HG02970 (cell line): Measurements from ENCODE around the gene ARL11.

Experiments used
- ATAC-seq: cut with Tn5 transposase; IDR thresholded peaks from one replicate; pipeline ENCODE4 v1.9.1; 2021; ENCODE audit warnings: mild to moderate bottlenecking, moderate library complexity, moderate number of reproducible peaks; ENCODE audit not compliant: unreplicated experiment, low FRiP score

Gene ARL11

DNA sequence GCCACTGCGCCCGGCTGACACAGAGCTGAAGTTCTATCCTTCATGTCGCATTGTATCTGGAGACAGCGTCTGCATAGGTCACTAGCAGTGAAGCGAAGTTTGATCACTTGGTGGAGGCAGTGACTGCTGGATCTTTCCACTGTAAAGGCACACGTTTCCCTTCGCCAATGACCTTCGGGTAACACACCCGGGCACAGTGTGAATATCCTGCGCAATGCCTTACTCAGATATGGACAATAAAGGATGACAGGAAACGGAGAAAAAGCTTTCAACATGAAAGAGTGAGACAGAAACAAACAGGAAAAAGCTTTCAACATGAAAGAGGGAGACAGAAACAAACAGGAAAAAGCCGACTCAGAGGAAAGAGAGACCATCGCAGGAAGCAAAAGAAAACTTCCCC is 17.1 kb downstream of the ARL11 start:
- ATAC-seq = no peak

DNA sequence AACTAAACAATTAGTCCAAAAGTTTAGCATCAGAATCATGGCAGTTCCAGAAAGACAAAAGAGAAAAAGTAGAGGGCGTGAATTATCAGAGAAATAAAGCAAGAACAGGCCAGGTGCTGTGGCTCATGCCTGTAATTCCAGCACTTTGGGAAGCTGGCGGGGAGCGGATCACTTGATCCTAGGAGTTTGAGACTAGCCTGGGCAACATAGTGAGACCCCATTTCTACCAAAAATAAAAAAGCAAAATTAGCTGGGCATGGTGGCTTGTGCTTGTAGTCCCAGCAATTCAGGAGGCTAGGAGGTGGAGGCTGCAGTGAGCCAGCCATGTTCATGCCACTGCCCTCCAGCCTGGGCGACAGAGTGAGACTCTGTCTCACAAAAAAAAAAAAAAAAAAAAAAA is 18.4 kb downstream of the ARL11 start:
- ATAC-seq = no peak

DNA sequence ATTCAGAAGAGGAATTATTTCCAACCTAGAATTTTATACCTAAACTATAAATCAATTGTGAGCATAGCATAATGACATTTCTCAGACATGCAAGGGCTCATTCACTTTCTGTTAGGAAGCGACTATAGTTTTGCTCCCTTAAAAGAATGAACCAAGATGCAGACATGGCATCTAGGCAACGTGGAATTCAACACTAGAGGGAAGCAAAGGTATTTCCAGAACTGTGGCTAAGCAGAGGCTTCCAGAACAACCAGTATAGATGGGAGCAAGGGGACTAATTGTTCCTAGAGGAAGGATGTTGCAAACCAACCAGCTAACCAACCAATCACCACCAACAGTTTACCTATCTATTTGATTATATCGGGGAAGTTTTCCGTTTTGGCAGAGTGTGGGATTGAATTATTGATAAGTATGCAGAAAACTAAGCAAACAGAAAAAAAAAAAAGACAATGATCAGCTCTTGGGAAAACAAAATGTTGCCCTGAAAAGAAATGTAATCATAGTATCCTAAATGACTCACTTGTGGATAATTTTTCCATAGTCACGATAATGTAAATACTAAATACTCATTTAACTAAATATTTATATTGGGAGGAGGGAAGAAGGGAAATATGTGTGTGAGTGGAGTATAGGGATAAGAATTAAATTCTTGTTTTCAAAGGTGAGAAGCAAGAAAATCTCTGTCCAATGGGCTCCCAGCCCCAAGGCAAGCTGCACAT is 21.1 kb downstream of the ARL11 start:
- ATAC-seq = no peak

DNA sequence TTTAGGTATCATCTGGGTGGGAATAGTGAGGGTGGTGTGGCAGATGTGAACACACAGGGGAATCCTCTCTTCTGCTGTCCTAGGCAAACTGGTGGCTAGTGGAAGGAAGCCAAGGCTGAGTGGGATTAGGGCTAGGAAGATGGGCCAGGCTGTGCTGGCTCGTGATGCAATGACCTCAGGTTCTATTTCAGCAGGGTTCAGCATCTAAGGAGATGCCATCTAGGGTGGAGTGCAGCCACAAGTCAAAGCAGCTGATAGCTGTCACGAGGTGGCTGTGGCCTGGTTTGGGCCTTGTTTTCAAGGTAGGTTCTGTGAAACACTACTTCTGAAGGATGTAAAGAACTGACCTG is 21.6 kb downstream of the ARL11 start:
- no peak for ATAC-seq

DNA sequence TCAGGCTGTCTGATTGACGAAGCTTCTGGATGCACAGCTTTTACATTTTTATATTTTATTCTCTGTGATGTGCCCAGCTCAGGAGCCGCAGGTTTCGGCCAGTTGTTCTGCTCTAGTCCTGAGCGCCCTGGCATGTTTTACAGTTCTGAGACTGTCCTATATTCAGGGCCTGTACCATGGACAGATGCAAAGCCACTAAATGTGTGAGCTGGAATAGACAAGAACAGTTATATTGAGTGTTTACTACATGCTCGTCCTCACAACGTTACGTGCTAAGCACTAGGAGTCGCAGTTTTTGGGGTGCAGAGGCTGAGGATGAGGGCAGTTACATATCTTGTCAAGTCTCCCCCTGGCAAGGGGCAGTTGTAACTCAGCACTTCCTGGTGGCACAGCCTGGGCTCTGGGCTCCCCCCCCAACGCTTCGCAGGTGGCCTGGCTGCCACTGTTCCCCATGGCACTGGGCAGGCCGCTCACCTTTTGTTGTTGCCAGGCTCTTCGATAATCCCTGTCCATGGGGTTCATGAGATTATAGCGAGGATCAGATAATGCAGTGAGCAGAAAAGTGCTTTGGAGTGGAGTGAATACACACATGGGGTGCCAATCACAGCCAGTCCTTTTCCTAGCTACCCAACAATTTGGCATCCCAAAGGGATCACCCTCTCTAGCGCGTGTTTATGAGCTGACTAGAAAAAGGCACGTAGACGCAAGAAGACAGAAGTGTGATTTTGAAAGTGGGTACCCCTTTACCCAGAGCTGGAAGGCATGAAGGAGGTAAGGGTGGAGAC is 23.5 kb downstream of the ARL11 start:
- ATAC-seq = no peak

DNA sequence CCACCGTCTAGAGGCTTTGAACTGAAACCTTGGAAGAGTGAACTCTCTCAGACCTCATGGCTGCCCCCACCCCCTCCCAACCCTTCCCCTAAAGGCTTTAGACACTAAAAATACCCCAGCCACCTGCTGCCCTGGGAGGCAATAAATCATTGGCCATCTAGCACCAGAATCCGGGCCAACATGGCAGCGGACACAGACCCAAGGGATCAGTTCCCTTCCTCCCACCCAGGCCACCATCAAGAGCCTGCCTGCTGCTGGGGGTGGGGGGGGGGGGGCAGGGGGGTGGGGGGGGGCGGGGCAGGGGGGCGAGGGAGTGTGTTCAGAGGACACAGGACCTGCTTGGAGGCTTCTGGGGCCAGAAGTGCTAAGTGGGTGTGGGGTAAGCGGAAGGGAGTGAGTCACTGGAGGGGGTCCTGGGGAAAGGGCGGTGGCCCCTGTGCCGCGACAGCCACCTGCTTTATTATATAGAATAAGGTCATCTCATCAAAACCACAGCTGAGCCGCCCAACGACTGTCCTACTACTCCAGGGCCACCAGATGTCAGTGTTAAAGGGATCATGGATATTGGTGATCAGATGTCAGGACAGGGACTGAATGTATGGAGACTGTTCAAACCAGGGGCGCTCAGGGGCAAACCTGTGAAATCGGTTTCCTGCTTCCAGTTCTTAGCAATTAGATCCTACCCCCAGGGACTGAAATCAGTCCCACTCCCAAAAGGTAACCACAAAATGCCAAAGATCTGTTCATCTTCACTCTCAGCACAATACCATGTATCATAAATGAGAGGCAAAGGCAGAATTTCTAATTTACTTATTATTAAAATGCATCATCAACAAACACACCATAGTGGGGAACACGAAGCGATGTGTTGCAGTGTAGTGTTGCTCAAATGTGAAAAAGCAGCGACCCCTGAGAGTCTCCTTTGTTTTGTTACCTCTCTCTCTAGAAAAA is 24.3 kb downstream of the ARL11 start:
- no peak for ATAC-seq

DNA sequence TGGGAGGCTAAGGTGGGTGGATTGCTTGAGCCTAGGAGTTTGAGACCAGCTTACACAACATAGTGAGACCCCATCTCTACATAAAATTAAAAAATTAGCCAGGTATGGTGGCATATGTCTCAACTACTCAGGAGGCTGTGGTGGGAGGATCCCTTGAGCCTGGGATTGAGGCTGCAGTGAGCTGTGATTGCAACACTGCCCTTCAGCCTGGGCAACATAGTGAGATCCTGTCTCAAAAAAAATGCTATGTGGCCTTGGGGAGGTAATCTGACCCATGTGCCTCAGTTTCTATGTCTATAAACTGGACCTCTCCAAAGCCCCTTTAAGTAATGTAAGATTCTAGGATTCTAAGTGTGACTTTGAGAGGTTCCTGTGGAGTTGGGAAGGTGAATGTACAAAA is 25.2 kb downstream of the ARL11 start:
- ATAC-seq = no peak

DNA sequence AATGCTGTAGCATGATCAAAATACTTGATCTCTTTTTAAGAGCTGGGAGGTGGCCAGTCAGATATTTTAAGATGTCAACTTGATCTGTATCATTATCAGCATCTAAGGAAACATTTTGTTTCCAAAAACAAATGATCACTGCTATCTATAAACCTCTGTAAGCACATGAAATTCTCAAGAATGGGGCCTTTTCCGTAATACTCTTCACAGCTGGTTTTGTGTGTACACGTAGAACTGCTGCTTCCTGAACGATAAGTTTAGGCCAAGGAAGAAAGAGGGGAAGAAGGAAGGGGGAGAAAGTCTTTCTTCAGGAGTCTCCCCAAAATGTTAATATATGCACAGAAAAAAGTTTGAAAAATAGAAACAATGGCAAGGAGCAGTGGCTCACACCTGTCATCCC is 25.7 kb downstream of the ARL11 start:
- no peak for ATAC-seq

DNA sequence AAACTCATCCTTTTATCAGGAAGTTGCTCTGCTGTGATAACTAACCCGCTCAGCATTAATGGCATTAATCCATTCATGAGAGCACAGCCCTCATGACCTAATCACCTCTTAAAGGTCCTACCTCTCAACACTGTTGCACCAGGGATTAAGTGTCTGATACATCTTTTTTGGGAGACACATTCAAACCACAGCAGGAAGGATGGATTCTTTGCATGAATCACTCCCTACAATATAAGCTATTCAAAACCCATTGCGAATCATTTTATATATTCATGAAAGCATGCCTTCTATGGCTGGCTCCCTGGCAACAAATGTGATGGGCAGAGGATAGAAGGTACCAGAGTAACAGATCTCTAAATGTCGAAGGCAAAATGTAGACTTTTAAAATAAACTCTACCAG is 27.6 kb downstream of the ARL11 start:
- ATAC-seq = no peak

DNA sequence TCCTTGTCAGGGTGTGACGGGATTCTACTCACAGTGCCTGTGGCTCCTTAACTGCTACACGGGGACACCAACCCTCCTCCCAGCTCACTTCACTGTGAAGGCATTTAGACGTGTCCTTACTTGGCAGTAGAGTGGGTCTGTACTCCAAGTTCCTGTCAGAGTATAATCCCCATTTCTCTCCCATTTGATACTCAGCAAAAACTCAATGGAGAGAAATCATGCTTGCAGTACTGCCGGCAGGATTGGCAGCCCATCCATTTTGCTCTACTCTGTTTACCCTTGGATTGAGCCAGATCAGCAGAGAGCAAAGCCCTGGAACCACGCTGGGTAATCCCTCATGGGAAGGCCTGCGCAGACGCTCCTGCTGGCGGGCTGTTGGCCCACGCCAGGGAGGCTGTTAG is 28.9 kb downstream of the ARL11 start:
- no peak for ATAC-seq

DNA sequence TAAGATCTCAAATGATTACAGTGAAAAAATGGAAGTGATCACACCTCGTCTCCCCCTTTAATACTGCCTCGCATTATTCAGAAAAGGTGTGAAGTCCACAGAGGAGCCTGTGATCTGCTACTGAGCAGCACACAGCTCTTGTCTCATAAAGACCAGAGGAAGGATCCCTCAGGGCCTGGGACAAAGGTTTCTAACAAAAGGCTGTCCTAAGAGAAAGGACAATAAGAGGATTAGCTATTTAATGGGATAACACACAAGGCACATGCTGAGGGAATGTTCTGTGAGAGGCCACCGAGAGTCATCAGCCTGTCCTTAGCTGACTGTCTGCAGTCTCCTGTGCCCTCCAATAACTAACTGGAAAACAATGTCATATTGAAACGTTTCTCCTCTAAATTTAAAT is 36.3 kb downstream of the ARL11 start:
- no peak for ATAC-seq

DNA sequence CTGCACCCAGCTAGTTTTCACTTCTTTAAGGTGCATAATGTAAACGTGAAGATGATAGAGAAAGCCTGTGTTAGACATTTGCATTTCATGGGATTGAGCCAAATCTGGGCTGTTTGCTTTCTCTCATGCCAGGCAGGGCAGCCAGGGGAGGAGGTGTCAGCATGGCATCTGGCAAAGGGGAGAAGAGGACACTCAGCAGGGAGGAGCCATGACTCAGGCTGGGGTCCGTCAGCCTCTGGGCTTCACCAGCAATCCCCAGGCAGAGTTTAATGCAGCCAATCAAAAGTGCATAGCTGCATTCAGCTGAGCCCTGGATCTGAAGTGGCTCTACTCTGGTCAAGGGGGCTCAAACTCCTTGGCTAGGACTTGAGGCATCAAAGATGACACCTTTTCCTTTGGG is 39.5 kb downstream of the ARL11 start:
- ATAC-seq = no peak

DNA sequence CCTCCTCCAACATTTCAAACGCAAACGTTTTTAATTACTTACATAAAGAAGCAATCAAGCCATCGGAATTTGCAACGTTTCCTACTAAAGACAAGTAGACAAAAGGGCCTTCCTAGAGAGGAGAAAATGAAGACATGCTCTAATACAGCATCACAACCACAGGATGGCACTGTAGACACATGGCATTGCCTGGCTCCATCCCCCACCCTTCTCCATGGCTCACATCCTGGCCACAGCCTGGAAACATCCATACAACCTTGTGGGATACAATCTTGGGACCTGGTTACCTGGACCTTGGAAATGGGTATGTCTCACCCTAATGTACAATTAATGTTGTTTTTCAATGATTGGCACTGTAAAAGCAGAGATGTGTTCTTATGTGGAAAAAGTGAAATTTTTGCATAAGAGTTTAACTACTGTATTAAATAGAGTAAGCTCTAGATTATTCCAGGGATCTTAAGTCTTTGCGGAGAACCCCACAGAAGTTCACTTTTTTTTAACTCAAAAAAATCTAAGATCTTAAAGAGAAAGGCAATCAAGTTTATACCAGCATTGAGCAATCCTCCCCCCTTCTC is 41.5 kb downstream of the ARL11 start:
- ATAC-seq = no peak

DNA sequence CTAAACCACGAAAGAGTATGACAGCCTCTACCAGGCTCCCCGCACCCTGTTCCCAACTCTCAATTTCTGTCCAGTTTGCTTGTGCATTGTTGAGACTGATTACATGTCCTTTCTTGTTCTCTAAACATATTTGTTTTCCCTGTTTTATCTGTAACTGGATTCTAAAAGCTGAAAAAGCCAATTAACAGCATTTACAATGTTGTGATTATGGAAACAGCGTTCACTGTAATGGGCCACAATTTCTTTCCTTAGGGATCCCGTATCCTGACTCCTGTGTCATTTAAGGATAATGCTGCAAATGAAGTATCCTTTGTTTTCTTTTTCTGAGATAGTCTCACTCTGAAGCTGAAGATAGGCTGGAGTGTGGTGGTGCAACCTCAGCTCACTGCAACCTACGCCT is 42.5 kb downstream of the ARL11 start:
- no peak for ATAC-seq

DNA sequence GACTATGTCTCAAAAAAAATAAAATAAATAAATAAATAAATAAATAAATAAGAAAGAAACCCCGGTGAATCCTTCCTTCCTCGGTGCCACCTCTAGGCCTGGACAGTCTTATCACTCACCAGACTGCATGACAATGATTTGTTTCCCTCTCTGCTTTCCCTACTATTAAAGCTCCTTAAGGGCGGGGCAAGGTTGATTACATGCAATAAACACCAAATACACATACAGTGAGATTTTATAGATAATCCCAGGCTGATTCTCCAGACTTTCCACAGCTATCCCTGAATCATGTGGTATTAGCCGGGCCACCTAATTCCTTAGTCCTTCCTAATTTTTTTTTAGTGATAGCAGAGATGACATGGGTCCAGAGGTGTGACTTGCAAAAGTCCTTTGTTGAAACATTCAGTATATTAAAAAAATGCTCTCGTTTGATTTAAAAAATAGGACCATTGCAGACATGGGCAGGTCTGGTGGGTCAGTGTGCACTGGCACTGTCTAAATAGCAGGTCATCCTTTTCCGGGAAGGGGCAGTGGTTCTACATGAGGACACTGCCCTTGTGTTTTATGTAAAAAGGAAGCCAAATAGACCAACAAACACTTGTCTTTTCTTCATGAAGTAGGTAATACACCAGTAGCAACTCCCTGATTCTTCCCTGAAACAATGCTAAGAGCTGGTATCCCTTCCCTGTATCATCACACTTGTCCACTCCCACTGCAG is 48.4 kb downstream of the ARL11 start:
- ATAC-seq = no peak

DNA sequence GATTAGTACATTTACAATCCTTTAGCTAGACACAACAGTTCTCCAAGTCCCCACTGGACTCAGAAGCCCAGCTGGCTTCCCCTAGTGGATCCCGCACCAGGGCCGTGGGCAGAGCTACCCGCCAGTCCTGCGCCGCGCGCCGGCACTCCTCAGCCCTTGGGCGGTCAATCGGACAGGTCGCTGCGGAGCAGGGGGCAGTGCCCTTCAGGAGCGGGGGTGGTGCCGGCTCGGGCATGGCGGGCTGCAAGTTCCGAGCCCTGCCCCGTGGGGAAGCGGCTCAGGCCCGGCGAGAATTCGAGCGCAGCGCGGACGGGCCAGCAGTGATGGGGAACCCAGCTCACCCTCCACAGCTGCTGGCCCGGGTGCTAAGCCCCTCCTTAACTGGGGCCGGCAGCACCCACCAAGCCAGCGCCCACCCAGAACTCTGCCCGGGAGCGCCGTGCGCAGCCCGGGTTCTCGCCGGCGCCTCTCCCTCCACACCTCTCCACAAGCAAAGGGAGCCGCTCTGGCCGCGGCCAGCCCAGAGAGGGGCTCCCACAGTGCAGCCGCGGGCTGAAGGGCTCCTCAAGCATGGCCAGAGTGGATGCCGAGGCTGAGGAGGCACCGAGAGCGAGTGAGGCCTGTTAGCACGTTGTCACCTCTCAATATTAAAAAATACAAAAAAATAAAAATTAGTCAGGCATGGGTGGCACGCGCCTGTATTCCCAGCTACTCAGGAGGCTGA is 50.0 kb downstream of the ARL11 start:
- ATAC-seq = no peak

DNA sequence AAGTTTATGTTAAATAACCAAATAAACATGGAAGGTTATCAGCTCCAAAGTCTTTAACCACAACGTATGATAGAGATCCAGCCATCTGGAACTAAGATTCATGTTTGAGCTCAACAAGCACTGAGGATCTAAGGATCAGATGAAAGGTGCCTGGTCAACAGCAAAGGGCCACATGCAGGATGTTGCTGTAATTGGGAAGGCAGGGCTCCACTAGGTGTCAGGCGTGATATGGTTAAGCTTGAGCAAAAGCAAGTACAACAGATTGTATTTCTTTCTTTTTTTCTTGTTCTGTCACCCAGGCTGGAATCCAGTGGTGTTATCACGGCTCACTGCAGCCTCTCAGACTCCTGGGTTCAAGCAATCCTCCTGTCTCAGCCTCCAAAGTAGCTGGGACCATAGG is 50.9 kb downstream of the ARL11 start:
- no peak for ATAC-seq

DNA sequence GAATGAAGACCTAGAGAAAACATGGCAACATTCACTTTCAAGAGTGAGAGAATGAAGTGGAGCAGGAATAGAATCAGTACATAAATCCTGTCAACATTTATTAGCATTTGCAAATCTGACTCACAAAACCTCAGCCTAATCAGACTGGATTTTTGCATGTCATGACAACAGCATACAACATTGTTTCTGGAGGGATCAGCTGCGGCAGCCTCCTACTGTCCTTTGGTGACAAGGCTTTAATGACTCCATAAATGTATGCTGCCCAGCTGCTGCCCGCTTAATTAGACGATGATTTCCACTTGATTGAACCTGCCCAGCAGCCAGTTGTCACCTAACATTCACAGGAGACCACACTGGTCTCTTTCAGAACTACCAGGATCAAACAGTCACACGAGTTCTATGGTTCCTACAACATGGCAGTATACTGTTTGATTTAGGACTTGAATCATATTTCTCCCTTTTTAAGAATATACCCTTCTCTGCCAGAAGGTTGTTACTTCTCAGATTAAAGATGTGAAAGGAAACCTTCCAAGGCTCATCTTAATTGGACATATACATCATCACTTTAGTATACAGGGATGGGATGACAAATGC is 53.6 kb downstream of the ARL11 start:
- no peak for ATAC-seq
